ENCODE data around the gene OR2G2.

GRCh38 chr1:247613405-247613804 lies 25.2 kb downstream of the OR2G2 start:
- TF ChIP-seq CTCF (IDR thresholded peaks at IDR 0.05) (no peak), POLR2A (IDR thresholded peaks at IDR 0.05) (no peak)

All from thyroid gland (tissue), 4 donors.